GM12873 (cell line): ENCODE results near the gene CALN1.

Experiments used
- CTCF ChIP-seq: IDR thresholded peaks from 2 replicates; pipeline ENCODE4 v1.5.1; 2012; ENCODE audit warnings: low read depth, mild to moderate bottlenecking, moderate library complexity, low read length, control low read depth; ENCODE audit not compliant: insufficient read depth; ENCODE audit errors: missing control alignments

Gene CALN1

GRCh38 chr7:72336632-72337389 is 75.3 kb downstream of the CALN1 start:
- no peak for TF ChIP-seq CTCF

GRCh38 chr7:72336382-72336631 is 75.8 kb downstream of the CALN1 start:
- no peak for TF ChIP-seq CTCF

- TF ChIP-seq CTCF = no peak
These were observed 76.4 kb downstream of the CALN1 start for GRCh38 chr7:72335561-72336381.

GRCh38 chr7:72334698-72335097 is 77.4 kb downstream of the CALN1 start:
- TF ChIP-seq CTCF = no peak

- TF ChIP-seq CTCF = peak; percentile 42
These were observed 78.1 kb downstream of the CALN1 start for GRCh38 chr7:72334066-72334465.

DNA sequence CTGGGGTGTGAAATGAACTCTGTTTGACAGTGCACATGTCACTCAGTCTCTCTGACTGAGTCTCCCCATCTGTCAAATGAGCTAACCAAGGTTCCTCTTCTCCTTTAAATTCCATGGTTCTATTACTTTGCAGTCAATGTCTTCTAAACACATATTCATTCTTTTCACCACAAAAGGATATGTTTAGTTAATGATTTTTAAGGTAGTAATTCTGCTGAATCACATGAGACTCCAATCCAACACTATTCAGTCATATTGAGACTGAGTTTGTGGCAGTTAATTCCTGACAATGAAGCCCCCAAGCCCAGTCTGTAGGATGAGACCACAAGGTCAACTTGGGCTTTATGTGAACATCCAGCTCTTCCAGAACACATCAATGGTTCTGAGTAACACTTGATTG is 85.3 kb downstream of the CALN1 start:
- no peak for TF ChIP-seq CTCF

DNA sequence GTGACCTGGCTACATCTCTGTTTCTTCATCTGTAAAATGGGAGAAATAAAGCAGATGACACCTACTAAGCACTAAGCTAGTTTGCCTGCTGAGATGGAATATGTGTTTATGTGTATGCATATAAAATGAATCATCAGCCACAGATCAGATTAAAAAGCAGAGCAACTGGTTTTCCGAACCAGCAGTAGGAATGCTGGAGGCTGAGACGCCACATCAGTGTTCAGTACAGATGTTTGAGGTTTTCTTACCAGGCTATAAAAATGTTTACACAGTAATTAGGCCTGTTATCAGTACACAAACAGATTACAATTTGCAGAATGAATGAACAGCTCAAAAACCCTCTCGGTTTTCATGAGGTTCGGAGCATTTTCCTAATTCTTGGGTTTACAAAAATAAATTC is 85.8 kb downstream of the CALN1 start:
- no peak for TF ChIP-seq CTCF
